HepG2 (cell line): Measurements from ENCODE around the gene ATP1B2. TPM values are rescaled to one million over a fixed set of nuclear protein-coding genes. Genes with fewer than 3 reads are reported as not detected.

Source experiments
- ADNP ChIP-seq: sonication (generic); formaldehyde crosslinking; IDR thresholded peaks from 2 replicates; pipeline ENCODE4 v1.4.0; 2020; ENCODE audit warnings: missing genetic modification reagents
- MLXIP ChIP-seq: sonication (generic); formaldehyde crosslinking; IDR thresholded peaks from 2 replicates; pipeline ENCODE4 v1.9.0; 2021; ENCODE audit warnings: missing genetic modification reagents, borderline replicate concordance
- ONECUT2 ChIP-seq: sonication (generic); formaldehyde crosslinking; IDR thresholded peaks from 2 replicates; pipeline ENCODE4 v1.4.0; 2020; ENCODE audit warnings: missing genetic modification reagents
- POLR2G ChIP-seq: fragments of 200-400 bp; formaldehyde crosslinking; IDR thresholded peaks from 2 replicates; pipeline ENCODE4 v1.6.1; 2018; ENCODE audit warnings: mild to moderate bottlenecking, low read depth, low read length, moderate library complexity
- SIX4 ChIP-seq: sonication (generic); formaldehyde crosslinking; IDR thresholded peaks from 2 replicates; pipeline ENCODE4 v1.4.0; 2020; ENCODE audit warnings: missing genetic modification reagents
- SMAD1 ChIP-seq: sonication (generic); formaldehyde crosslinking; IDR thresholded peaks from 2 replicates; pipeline ENCODE4 v1.4.0; 2020; ENCODE audit warnings: missing genetic modification reagents, low read depth, mild to moderate bottlenecking, borderline replicate concordance
- ZNF383 ChIP-seq: sonication (generic); formaldehyde crosslinking; IDR thresholded peaks from 2 replicates; pipeline ENCODE4 v1.4.0; 2020; ENCODE audit warnings: missing genetic modification reagents, mild to moderate bottlenecking, borderline replicate concordance
- ZNF562 ChIP-seq: sonication (generic); formaldehyde crosslinking; IDR thresholded peaks from 2 replicates; pipeline ENCODE4 v1.8.0; 2022; ENCODE audit warnings: missing genetic modification reagents, borderline replicate concordance
- polyA plus RNA-seq, 8 experiments: library from polyadenylated mRNA; depleted of rRNA in 3 of 8; stranded (reverse) in 7 of 8; unstranded in 1 of 8; fragments of >200 nt; fragmentation: Illumina TruSeq in 4 of 8; extraction: Trizol in 4 of 8; gene quantifications; 2 replicates each; pipeline versions ENCODE4 v1.2.1 to v1.2.3, GENCODE V29; 2011 to 2016; ENCODE audit warnings: low read depth in 4 of 8, missing spikeins in 1 of 8, mixed read lengths in 1 of 8; ENCODE audit not compliant: insufficient read depth in 1 of 8
- total RNA-seq, 5 experiments: library from RNA; depleted of rRNA; stranded (reverse); fragments of >200 nt; fragmentation: Illumina TruSeq; extraction: Trizol; gene quantifications; 2 replicates each; pipeline ENCODE4 v1.2.3, GENCODE V29; 2016; ENCODE audit warnings: low read depth in 1 of 5
- TF ChIP-seq, protein P1 (sequence below): sonication (generic); formaldehyde crosslinking; IDR thresholded peaks from 2 replicates; pipeline ENCODE4 v1.4.0; 2020; ENCODE audit warnings: low read depth, mild to moderate bottlenecking, missing genetic modification reagents
- TF ChIP-seq, protein P2 (sequence below): sonication (generic); formaldehyde crosslinking; IDR thresholded peaks from 2 replicates; pipeline ENCODE4 v1.5.0; 2020; ENCODE audit warnings: missing genetic modification reagents

The ATP1B2 gene
- total and polyA plus RNA-seq, 2 of the 13 experiments (the other 11 are each of a cell fraction or from before 2014, with no cell fraction given), result not detected

DNA sequence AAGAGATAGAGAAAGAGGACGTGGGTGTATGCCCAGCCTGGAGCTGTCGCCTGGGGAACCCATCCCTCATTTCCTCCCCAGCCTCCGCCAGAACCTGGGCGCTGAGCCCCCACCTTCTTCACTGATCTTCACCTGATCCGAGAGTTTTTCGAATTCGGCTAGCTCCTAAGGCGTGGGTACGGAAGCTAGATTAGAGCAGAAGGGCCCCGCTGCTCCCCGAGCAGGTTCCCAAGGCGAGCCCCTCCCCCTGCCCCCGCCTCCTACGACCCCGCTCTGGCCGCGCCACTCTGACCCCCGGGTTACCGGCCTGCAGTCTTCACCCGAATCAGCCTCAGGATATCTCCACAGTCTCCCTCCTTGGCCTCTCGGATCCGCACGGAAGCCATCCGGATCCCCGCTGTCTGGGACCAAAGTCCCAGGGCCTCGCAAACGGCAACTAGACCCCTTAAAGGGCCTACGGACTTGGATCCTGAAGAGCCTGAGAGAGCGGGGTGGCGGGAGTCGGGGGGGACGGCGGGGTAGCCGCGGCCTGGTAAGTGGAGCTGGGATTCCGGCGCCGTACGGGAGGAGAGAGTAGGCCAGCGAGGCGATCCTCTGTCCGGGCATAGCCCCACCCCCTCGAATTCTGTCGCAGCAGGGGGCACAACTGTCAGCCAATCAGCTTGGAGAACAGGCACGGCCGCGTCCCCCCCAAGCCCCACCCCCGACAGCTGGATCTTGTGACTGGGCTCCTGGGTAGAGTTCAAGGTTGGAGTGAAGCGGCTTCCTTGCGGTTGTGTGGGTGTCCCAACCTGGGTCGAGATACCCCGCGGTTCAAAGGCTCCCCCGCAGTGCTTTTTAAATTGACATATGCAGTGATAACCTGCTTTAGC is 23.2 kb upstream of the ATP1B2 start, which contains the start of gene SAT2 (continued):
- TF ChIP-seq MLXIP (CRISPR knock-in tag), result no peak
- no peak for TF ChIP-seq ADNP (CRISPR knock-in tag)
- 0 out of 2 replicates have a peak, but pooled peaks have one; percentile 37 for TF ChIP-seq SIX4
- no peak for TF ChIP-seq ZNF383 (CRISPR knock-in tag)
- no peak for TF ChIP-seq ZNF562
- TF ChIP-seq, protein P1, sequence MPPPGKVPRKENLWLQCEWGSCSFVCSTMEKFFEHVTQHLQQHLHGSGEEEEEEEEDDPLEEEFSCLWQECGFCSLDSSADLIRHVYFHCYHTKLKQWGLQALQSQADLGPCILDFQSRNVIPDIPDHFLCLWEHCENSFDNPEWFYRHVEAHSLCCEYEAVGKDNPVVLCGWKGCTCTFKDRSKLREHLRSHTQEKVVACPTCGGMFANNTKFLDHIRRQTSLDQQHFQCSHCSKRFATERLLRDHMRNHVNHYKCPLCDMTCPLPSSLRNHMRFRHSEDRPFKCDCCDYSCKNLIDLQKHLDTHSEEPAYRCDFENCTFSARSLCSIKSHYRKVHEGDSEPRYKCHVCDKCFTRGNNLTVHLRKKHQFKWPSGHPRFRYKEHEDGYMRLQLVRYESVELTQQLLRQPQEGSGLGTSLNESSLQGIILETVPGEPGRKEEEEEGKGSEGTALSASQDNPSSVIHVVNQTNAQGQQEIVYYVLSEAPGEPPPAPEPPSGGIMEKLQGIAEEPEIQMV (CRISPR knock-in tag), result no peak
- TF ChIP-seq POLR2G, result peak; percentile 82
- TF ChIP-seq ONECUT2 (CRISPR knock-in tag), result no peak
- TF ChIP-seq, protein P2, sequence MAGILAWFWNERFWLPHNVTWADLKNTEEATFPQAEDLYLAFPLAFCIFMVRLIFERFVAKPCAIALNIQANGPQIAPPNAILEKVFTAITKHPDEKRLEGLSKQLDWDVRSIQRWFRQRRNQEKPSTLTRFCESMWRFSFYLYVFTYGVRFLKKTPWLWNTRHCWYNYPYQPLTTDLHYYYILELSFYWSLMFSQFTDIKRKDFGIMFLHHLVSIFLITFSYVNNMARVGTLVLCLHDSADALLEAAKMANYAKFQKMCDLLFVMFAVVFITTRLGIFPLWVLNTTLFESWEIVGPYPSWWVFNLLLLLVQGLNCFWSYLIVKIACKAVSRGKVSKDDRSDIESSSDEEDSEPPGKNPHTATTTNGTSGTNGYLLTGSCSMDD (CRISPR knock-in tag), result no peak
- TF ChIP-seq SMAD1 (CRISPR knock-in tag), result no peak
- TF ChIP-seq, all 625 proteins: peak for 205
